ENCODE measurements around the gene DVL3. TPM values are rescaled to one million over a fixed set of nuclear protein-coding genes. Genes with fewer than 3 reads are reported as not detected.

DVL3 gene
- total RNA-seq, 2 experiments from 2014 or later, result 42.6 to 44.2 TPM

DNA sequence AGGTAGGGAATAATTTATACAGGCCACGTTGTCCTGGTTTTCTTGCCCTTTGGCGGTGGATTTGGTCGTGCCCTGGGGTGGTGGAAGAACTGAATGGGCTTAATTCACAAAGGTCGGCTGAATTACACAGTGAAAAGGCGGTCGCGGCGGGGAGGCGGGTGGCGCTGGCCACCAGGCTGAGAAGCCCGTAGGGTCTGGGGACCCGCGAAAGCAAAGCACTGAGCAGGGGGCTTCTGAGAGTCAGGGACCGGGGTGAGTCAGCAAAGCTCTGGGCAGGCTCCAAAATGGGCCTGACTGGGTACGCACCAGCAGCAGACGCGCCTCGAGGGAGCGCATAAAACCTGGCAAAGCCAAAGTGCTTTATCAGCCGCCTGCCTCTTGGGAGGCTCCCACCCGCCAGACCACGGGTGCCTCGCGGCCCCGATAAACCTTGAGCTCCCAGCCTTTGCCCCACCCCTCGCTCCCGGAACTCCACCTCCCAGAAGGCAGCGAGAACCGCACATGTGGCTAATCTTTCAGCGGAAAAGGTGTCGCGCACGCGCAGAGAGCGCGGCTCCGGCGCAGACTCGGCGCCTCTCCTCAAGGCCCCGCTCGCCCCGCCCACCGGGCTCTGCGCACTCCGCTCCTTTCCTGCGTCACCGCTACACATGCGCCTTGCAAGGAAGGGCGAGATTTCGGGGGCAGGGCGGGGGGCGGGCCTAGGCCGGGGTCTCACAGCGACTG lies 30.4 kb downstream of the DVL3 start:
- no peaks in the 10 kb centered on the region for H3K9me3 Mint-ChIP-seq (ENCODE audit: low read depth)
- ATAC-seq, result peak; percentile 96
- peak; percentile 99 for DNase-seq
- CTCF ChIA-PET, result interaction anchor here (0.8 to 3.4 kb wide), 6 partner anchors 11 to 301 kb away, joined by 3 to 20 read pairs (median 3); partner anchors contain the start of genes ABCC5, AP2M1, EEF1AKMT4 and PARL
- H3K27me3 Mint-ChIP-seq, result no peaks in the 10 kb centered on the region
- H3K4me3 Mint-ChIP-seq, result peak overlapping the region; percentile 86
- peaks cover 30% of the 10 kb centered on the region for H3K4me1 Mint-ChIP-seq
- peak overlapping the region; percentile 91 for H3K27ac Mint-ChIP-seq
- peaks cover 44% of the 10 kb centered on the region for H3K36me3 Mint-ChIP-seq

DNA sequence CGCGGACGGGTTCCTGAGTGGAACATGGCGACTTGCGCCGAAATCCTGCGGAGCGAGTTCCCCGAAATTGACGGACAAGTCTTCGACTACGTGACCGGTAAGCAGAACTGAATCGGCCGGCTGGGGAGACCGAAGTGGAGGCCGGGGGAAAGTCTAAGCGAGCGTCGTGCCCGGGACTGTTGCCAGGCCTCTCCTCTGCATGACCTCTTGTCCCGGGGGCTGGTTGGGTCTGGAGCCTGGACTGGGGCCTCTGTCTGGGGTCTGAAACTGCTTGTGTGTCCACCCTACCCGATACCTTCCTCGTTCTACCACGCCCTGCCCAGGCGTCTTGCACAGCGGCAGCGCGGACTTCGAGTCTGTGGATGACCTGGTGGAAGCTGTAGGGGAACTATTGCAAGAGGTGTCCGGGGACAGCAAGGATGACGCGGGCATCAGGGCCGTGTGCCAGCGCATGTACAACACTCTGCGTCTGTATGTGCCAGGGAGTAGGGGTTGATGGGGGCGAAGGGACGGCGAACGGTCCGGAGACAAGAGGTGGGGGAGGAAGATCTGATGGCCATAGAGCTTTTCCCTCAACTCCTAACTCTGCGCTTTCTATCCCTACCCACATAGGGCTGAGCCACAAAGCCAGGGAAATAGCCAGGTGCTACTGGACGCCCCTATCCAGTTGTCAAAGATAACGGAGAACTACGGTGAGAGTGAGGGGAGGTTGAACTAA lies 31.2 kb downstream of the DVL3 start, which contains the start of gene ABCF3:
Gene ABCF3 (plus strand): TSS at position 16 of the 718 bp plus-strand sequence. CDS start 9 bp downstream, at position 25.
- CTCF ChIA-PET, result interaction anchor here (0.7 to 3.4 kb wide), 7 partner anchors 12 to 302 kb away, joined by 3 to 20 read pairs (median 3); partner anchors contain the start of genes ABCC5, AP2M1, EIF2B5 and PARL
- peaks cover 40% of the 10 kb centered on the region for H3K36me3 Mint-ChIP-seq
- DNase-seq (no peak), ATAC-seq (no peak)
- no peaks in the 10 kb centered on the region for H3K27me3 Mint-ChIP-seq
- H3K4me3 Mint-ChIP-seq, result peak within 1 kb of the TSS; percentile 86
- H3K4me1 Mint-ChIP-seq, result peaks cover 30% of the 10 kb centered on the region
- H3K9me3 Mint-ChIP-seq (ENCODE audit: low read depth), result no peaks in the 10 kb centered on the region
- peak within 1 kb of the TSS; percentile 91 for H3K27ac Mint-ChIP-seq

DNA sequence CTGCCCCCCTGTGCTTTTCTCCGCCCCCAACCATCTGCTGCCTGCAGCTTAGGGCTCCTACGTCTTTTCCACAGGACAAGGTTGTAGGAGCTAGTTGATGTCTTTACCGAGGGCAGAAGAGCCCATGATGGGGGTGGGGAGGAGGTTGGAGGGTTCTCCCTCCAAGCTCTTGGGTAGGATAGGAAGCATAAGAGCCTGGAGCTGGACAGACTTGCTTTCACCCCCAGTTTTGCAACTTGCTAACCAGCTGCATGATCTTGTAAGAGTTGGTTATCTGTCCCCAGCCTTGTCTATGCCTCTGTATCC lies 31.7 kb downstream of the DVL3 start:
- H3K36me3 Mint-ChIP-seq, result peaks cover 36% of the 10 kb centered on the region
- ATAC-seq, result no peak
- peak overlapping the region; percentile 86 for H3K4me3 Mint-ChIP-seq
- H3K27me3 Mint-ChIP-seq, result no peaks in the 10 kb centered on the region
- H3K27ac Mint-ChIP-seq, result peak overlapping the region; percentile 91
- no peak for DNase-seq
- CTCF ChIA-PET, result interaction anchor here (0.7 to 3.4 kb wide), 3 partner anchors 41 to 65 kb away, joined by 3 to 20 read pairs (median 3); partner anchors contain the start of gene EIF2B5
- no peaks in the 10 kb centered on the region for H3K9me3 Mint-ChIP-seq (ENCODE audit: low read depth)
- H3K4me1 Mint-ChIP-seq, result peaks cover 30% of the 10 kb centered on the region

DNA sequence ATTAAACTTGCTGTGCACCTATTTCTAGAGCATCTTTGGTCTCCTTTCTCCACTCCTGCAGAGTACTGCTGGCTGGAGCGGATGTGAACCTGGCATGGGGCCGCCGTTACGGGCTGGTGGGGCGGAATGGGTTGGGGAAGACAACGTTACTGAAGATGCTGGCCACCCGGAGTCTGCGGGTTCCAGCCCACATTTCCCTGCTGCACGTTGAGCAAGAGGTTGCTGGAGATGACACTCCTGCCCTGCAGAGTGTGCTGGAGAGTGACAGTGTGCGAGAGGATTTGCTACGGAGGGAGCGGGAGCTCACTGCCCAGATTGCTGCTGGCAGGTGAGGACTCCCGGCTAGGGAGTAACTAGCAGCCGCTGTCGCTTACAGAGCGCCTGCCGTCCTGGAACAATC lies 32.9 kb downstream of the DVL3 start:
- Mint-ChIP-seq H3K4me1 (peaks cover 30% of the 10 kb centered on the region), H3K9me3 (ENCODE audit: low read depth) (no peaks in the 10 kb centered on the region), H3K27me3 (no peaks in the 10 kb centered on the region), H3K27ac (no peak overlapping the region), H3K4me3 (no peak overlapping the region), H3K36me3 (peaks cover 33% of the 10 kb centered on the region)
- CTCF ChIA-PET, result interaction anchor here (1.0 kb wide), 1 partner anchor 55 kb away, joined by 3 read pairs; no protein-coding TSS in a partner anchor
- no peak for ATAC-seq
- DNase-seq, result no peak

DNA sequence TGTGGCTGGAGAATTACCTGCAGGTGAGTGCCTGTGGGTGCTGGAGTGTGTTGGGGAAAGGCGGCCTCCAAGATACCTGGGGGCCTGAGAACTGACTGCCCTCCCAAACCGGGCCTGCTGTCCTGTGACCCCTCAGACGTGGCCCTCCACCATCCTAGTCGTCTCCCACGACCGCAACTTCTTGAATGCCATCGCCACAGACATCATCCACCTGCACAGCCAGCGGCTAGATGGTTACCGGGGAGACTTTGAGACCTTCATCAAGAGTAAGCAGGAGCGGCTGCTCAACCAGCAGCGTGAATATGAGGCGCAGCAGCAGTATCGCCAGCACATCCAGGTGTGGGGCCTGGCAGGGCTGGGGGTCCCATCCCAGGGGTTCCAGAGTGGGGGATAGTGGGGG lies 34.2 kb downstream of the DVL3 start:
- no peak for DNase-seq
- CTCF ChIA-PET, result interaction anchor here (1.1 kb wide), 1 partner anchor 61 kb away, joined by 3 read pairs; no protein-coding TSS in a partner anchor
- Mint-ChIP-seq H3K4me3 (no peak overlapping the region), H3K9me3 (ENCODE audit: low read depth) (no peaks in the 10 kb centered on the region), H3K27ac (no peak overlapping the region), H3K36me3 (peaks cover 33% of the 10 kb centered on the region), H3K27me3 (no peaks in the 10 kb centered on the region), H3K4me1 (peaks cover 30% of the 10 kb centered on the region)
- ATAC-seq, result no peak

DNA sequence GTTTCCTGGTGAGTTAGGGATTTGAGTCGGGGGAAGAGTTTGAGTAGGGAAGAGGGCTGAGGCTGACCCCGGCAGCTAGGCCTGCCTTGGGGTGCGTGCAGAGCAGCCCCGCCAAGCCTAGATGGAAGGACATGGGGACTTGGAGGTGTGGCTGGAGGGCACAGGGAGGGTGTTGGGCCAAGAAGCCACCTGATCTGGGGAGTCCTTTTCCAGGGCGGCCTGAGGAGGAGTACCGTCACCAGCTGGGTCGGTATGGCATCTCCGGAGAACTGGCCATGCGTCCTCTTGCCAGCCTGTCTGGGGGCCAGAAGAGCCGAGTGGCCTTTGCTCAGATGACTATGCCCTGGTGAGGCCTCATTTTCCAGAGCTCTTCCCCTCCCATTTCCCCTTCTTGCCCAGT lies 37.7 kb downstream of the DVL3 start:
- no peak for ATAC-seq
- H3K36me3 Mint-ChIP-seq, result peaks cover 29% of the 10 kb centered on the region
- H3K27me3 Mint-ChIP-seq, result no peaks in the 10 kb centered on the region

DNA sequence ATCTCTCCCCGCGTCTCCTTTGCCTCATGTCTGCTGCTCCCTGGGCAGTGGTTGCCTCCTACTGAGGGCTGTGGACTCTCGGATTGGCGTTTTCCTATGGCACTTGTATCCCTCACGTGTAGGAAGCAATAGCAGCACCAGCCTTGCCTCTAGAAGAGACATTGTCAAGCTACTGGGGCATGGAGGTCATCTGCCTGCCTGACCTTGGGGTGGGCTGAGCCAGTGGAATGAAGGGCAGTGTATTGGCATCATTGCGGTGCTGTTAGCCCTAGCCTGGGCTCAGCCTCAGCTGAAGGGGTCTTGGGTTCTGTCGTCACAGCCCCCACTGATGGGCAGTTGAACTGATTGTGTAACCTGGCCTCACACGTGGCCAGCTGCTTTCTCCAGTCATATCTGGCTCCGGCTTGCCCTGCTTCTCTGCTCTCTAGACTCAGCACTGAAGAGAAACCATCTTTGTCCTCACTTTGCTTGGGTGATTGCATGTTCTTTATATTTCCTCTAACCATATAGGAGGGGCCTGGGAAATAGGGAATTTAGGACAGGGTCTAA lies 38.9 kb downstream of the DVL3 start:
- peaks cover 23% of the 10 kb centered on the region for H3K36me3 Mint-ChIP-seq
- no peaks in the 10 kb centered on the region for H3K27me3 Mint-ChIP-seq
- DNase-seq (no peak), ATAC-seq (no peak)
- no peaks in the 10 kb centered on the region for H3K9me3 Mint-ChIP-seq (ENCODE audit: low read depth)
- no peak overlapping the region for H3K27ac Mint-ChIP-seq
- CTCF ChIA-PET, result no interaction called here
- no peak overlapping the region for H3K4me3 Mint-ChIP-seq
- H3K4me1 Mint-ChIP-seq, result peaks cover 4% of the 10 kb centered on the region

More for the DNA sequence above, 37.7 kb downstream of the DVL3 start:
- H3K27ac Mint-ChIP-seq, result no peak overlapping the region
- no peak for DNase-seq
- H3K9me3 Mint-ChIP-seq (ENCODE audit: low read depth), result no peaks in the 10 kb centered on the region
- CTCF ChIA-PET, result no interaction called here
- peaks cover 8% of the 10 kb centered on the region for H3K4me1 Mint-ChIP-seq
- no peak overlapping the region for H3K4me3 Mint-ChIP-seq

DNA sequence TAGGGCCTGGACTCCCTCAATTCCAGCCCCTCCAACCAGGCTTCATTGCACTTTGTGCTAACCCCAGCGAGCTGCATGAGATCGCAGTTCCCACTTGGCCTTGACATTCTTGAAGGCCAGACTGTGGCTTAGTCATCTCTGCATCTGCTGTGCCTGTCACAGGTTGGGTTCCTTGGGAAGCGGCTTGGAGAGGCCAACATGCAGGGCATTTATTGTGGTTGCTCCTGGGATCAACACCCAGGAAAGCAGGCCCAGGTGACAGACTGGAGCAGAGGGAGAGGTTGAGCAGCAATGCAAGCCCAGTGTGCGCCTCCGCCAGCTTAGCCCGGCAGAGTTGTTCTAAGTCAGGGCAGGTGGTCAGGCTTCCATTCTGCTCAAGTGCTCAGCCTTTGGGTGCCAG lies 41.4 kb downstream of the DVL3 start:
- ATAC-seq (no peak), DNase-seq (no peak)
- no peak overlapping the region for H3K27ac Mint-ChIP-seq
- no peaks in the 10 kb centered on the region for H3K4me1 Mint-ChIP-seq
- H3K4me3 Mint-ChIP-seq, result no peak overlapping the region
- no peaks in the 10 kb centered on the region for H3K27me3 Mint-ChIP-seq
- no peaks in the 10 kb centered on the region for H3K9me3 Mint-ChIP-seq (ENCODE audit: low read depth)
- H3K36me3 Mint-ChIP-seq, result peaks cover 12% of the 10 kb centered on the region
- CTCF ChIA-PET, result interaction anchor here (1.4 kb wide), 1 partner anchor 58 kb away, joined by 3 read pairs; no protein-coding TSS in a partner anchor

DNA sequence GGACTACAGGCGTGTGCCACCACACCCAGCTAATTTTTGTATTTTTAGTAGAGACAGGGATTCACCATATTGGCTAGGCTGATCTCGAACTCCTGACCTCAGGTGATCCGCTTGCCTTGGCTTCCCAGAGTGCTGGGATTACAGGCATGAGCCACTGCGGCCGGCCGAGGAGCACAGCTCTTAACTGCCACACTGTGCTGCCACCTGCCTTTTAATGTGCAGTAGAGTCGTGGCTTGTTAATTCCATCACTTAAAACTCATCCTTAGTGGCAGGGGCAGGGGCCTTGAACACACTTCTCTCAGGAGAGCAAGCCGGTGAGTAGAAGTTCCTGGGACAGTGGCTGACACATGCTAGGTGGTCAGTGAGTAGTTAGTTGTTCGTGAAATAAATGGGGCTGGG lies 43.3 kb downstream of the DVL3 start:
- Mint-ChIP-seq H3K9me3 (ENCODE audit: low read depth) (no peaks in the 10 kb centered on the region), H3K36me3 (peaks cover 6% of the 10 kb centered on the region), H3K27me3 (no peaks in the 10 kb centered on the region), H3K4me3 (no peak overlapping the region), H3K27ac (no peak overlapping the region), H3K4me1 (no peaks in the 10 kb centered on the region)
- ATAC-seq (no peak), DNase-seq (no peak)
- CTCF ChIA-PET, result no interaction called here

DNA sequence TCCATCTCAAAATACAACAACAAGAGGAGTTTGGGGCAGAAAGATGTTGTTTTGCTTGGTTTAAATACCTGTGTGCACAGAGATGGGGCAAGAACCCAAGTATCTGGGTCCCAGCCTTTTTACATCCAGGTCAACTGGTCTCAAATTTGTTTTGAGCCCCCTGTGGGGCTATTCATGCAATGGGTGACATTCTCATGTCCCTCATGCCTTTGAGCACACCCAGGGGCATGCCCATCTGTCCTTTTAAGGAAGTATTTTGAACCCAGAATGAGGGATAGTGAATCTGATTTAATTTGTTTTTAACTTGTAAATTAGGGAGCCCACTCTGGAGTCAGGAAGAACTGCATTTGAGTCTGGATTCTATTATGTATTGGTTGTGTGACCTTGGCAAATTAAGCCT lies 45.6 kb downstream of the DVL3 start:
- no peaks in the 10 kb centered on the region for H3K4me1 Mint-ChIP-seq
- CTCF ChIA-PET, result no interaction called here

DNA sequence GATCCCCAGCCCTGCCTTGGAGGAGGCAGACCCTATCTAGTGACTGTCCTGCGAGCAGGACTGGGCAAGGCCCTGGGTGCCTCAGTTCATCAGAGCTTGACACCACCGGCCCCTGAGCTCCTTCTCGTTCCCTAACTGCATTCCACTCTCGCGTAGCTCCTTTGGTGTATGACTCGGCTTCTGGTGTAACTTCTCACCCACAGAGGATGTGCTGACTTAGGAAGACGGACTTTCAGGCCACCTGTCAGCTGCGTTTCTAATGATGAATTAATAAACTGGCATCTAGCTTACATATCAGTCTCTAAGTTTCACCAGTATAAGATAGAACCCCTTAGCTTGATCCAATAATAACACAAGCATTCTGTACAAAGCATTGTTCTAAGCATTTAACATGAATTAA lies 48.3 kb downstream of the DVL3 start:
- peaks cover 21% of the 10 kb centered on the region for H3K27me3 Mint-ChIP-seq
- no peak overlapping the region for H3K4me3 Mint-ChIP-seq
- no peaks in the 10 kb centered on the region for H3K4me1 Mint-ChIP-seq
- DNase-seq, result no peak
- CTCF ChIA-PET, result no interaction called here
- no peak overlapping the region for H3K27ac Mint-ChIP-seq
- no peak for ATAC-seq
- no peaks in the 10 kb centered on the region for H3K36me3 Mint-ChIP-seq
- no peaks in the 10 kb centered on the region for H3K9me3 Mint-ChIP-seq (ENCODE audit: low read depth)

More for the DNA sequence above, 45.6 kb downstream of the DVL3 start:
- DNase-seq (no peak), ATAC-seq (no peak)
- Mint-ChIP-seq H3K9me3 (ENCODE audit: low read depth) (no peaks in the 10 kb centered on the region), H3K27ac (no peak overlapping the region), H3K27me3 (peaks cover 7% of the 10 kb centered on the region), H3K4me3 (no peak overlapping the region), H3K36me3 (no peaks in the 10 kb centered on the region)

DNA sequence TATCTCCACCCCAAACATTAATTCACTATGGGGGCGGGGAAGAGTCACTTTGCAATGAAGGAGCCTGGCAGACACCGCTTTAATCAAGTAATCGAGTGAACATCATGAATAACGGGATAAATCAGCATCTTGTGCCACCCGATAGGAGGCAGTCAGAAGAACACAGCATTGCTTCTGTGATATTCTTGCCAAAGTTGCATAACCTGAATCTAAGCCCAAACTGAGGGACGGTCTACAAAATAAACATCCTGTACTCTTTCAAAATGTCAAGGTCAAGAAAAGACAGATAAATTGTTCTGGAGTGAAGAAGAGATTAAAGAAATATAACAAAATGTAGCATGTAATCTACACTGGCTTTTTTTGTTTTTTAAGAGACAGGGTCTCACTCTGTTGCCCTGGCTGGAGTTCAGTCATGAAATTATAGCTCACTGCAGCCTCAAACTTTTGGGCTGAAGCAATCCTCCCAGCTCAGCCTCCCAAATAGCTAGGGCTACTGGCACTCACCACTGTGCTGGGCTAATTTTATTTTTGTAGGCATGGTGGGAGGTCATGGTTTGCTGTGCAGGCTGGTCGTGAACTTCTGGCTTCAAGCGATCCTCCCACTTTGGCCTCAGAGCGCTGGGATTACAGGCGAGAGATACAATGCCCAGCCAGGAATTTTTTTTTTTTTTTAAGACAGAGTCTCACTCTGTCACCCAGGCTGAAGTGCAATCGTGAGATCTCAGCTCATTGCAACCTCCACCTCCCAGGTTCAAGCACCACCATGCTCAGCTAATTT lies 54.2 kb downstream of the DVL3 start:
- CTCF ChIA-PET, result interaction anchor here (1.5 to 1.9 kb wide), 2 partner anchors 12 to 19 kb away, joined by 3 to 6 read pairs; no protein-coding TSS in a partner anchor
- ATAC-seq (no peak), DNase-seq (no peak)
- H3K27me3 Mint-ChIP-seq, result peaks cover 25% of the 10 kb centered on the region
- H3K9me3 Mint-ChIP-seq (ENCODE audit: low read depth), result no peaks in the 10 kb centered on the region
- no peaks in the 10 kb centered on the region for H3K36me3 Mint-ChIP-seq
- no peaks in the 10 kb centered on the region for H3K4me1 Mint-ChIP-seq
- H3K4me3 Mint-ChIP-seq, result no peak overlapping the region
- H3K27ac Mint-ChIP-seq, result no peak overlapping the region

DNA sequence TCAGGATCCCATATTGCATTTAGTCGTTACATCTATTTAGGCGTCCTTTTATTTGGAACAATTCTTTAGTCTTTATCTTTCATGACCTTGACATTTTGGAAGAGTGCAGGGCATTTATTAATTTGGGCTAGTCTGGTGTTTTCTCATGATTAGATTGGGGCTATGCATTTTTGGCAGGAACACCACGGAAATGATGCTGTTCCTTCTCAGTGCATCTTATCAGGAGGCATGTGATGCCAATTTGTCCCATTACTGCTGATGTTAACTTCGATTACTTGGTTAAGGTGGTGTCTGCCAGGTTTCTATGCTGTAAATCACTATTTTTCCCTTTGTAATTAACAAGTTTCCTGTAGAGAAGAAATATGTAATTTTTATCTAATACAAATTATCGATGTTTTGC lies 56.1 kb downstream of the DVL3 start:
- H3K27ac Mint-ChIP-seq, result no peak overlapping the region
- H3K27me3 Mint-ChIP-seq, result peaks cover 23% of the 10 kb centered on the region
- ATAC-seq, result no peak
- H3K4me3 Mint-ChIP-seq, result no peak overlapping the region
- DNase-seq, result no peak
- no peaks in the 10 kb centered on the region for H3K9me3 Mint-ChIP-seq (ENCODE audit: low read depth)
- H3K36me3 Mint-ChIP-seq, result no peaks in the 10 kb centered on the region
- CTCF ChIA-PET, result interaction anchor here (0.7 to 1.1 kb wide), 3 partner anchors 17 to 38 kb away, joined by 3 read pairs; partner anchors contain the start of gene EEF1AKMT4
- no peaks in the 10 kb centered on the region for H3K4me1 Mint-ChIP-seq
